Germinal center (tissue), 1 donor: Measurements from ENCODE around the gene TYW1.
"Not testable (repeated sequence)": the region's sequence is repeated elsewhere in the genome, so short reads cannot be mapped to it uniquely, and the experiment has no call there.

ENCODE experiments used
- DNase-seq: peaks from one replicate; pipeline ENCODE4 v3.0.0; 2012; ENCODE audit warnings: mixed read lengths, low spot score

The TYW1 gene, protein sequence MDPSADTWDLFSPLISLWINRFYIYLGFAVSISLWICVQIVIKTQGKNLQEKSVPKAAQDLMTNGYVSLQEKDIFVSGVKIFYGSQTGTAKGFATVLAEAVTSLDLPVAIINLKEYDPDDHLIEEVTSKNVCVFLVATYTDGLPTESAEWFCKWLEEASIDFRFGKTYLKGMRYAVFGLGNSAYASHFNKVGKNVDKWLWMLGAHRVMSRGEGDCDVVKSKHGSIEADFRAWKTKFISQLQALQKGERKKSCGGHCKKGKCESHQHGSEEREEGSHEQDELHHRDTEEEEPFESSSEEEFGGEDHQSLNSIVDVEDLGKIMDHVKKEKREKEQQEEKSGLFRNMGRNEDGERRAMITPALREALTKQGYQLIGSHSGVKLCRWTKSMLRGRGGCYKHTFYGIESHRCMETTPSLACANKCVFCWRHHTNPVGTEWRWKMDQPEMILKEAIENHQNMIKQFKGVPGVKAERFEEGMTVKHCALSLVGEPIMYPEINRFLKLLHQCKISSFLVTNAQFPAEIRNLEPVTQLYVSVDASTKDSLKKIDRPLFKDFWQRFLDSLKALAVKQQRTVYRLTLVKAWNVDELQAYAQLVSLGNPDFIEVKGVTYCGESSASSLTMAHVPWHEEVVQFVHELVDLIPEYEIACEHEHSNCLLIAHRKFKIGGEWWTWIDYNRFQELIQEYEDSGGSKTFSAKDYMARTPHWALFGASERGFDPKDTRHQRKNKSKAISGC

GRCh38 chr7:66996444-66997191 lies at the start of gene TYW1:
Gene TYW1, plus strand, starts transcription at chr7:66996833. Its CDS starts 146 bp downstream, at chr7:66996979.
- peak; percentile 80 for DNase-seq

DNA sequence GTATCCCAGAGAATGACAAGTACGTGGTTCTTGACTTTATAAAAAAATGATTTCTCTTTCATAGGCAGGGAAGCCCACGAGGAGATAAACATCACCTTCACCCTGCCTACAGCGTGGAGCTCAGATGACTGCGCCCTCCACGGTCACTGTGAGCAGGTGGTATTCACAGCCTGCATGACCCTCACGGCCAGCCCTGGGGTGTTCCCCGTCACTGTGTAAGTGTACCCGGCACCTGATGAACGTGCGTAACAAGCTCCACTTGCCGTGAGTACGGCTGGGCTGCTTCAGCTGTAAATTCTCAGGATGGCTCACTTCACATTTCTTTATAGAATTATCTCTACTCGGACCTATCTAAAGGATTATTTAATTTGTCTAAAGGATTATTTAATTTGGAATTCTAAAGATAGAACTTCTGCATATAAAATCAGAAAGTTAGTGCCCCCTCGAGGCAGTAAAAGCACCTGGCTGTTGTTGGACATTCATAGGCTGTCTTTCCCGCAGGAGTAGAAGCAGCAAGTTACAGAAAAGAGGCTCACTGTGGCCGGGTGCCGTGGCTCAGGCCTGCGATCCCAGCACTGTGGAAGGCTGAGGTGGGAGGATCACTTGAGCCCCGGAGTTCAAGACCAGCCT lies 48.0 kb upstream of the TYW1 start:
- no peak for DNase-seq

DNA sequence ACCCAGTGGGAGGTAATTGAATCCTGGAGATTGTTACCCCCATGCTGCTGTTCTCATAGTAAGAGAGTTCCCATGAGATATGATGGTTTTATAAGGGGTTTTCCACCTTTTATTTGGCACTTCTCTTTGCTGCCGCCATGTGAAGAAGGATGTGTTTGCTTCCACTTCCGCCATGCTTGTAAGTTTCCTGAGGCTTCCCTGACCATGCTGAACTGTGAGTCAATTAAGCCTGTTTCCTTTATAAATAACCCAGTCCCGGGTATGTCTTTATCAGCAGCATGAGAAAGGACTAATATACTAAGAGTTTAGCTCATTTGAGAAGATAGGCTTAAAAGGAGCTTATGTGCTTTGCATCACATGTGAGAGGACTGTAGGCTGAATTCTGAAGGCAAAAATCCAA lies 46.3 kb upstream of the TYW1 start:
- DNase-seq = no peak

GRCh38 chr7:66950763-66951162 lies 45.9 kb upstream of the TYW1 start:
- no peak for DNase-seq

GRCh38 chr7:66952343-66953043 lies 44.1 kb upstream of the TYW1 start:
- DNase-seq = peak; percentile 10

DNA sequence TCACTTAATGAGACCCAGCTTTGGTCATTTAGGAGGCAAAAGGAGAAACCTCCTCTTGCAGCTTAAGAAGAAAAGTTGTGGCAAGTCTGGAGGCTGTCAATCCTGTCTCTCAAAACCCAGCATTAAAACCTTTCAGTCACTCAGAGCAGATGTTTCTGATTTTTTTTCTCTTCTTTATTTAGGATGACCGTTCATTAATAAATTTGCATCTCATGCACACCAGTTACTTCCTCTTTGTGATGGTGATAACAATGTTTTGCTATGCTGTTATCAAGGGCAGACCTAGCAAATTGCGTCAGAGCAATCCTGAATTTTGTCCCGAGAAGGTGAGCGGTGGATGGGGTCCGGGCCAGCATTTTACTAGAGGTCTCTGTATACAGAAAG lies 43.6 kb upstream of the TYW1 start:
- peak; percentile 50 for DNase-seq

DNA sequence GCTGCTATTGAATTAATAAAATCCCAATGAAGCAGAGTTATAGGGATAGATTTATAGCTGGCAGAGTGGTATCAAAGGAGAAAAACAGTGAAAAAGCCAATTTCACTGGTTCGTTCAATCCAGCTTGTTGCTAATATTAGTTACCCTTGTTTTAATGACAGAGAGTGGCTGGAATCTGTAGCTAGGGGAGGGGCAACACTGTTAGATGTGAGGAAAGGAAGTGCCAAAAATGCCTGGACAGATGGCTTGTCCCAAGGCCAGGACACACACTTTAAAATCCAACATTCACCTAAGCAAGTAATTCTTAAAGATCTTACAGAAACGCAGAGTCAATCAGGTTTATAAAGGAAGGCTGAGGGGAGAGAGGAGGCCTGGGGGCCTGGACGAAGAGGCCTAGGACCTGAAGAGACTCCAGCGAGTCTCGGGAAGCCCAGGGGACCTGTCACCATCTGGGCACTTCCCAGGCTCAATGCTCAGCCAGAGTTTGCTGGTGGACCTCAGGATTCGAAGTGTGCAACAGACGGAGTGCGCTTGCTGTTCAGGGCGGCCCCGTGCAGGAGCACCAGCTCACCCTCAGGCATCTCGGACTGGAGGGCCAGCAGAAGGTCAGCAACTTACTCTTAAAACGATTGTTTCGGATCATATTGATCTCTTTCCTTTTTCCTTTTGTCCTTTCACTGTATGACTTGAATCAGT lies 38.9 kb upstream of the TYW1 start:
- DNase-seq = no peak

DNA sequence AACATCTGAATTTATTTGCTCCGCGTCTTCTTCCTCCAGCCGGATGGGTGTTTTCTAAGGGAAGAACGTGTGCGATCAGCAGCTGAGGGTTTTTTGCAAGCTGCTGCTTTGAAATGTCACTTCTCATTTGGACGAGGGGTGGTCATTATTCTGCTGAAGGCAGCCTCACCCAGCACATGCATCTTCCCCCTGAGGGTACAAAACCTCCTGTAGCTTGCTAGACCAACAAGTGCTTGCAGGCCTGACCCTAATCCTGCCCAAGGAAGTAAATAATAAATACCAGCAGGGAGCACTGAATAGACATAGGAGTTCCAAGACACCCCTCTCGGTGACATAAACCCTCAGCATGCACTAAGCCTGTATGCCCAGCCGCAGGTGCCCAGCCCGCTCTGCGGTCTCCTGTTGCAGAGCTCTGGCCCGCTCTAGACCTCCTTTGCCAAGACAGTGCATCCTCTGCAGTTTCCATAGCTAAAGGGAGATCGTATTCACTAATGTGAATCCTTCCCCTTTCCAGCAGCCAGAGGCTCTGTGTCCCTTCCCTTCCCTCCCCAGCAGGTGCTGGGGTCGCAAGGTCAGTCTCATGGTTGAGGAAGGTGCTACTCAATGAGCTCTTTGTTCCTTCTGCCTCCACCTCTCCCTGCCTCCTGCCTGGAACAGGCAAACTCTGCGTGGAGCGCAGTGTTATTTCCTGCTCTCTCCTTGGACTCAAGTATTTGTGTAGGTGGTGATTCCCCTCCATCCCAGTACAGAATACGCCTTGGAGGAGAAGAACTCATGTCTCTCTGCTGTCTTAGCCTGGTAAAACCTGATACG lies 37.9 kb upstream of the TYW1 start:
- no peak for DNase-seq

DNA sequence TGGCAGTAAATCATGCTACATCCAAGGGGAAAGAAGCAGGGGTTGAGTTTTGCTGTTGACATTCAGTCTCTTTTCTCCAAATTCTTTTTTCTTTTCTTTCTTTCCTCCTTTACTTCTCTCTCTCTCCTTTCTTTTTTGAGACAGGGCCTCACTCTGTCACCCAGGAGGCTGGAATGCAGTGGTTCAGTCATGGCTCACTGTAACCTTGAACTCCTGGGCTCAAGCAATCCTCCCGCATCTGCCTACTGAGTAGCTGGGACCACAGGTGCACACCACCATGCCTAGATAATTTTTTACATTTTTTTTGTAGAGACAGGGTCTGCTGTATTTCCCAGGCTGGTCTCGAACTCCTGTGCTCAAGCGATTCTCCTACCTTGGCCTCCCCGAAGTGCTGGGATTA lies 36.4 kb upstream of the TYW1 start:
- no peak for DNase-seq

GRCh38 chr7:66961096-66961495 lies 35.5 kb upstream of the TYW1 start:
- DNase-seq = no peak

GRCh38 chr7:66964411-66964810 lies 32.2 kb upstream of the TYW1 start:
- DNase-seq = no peak

DNA sequence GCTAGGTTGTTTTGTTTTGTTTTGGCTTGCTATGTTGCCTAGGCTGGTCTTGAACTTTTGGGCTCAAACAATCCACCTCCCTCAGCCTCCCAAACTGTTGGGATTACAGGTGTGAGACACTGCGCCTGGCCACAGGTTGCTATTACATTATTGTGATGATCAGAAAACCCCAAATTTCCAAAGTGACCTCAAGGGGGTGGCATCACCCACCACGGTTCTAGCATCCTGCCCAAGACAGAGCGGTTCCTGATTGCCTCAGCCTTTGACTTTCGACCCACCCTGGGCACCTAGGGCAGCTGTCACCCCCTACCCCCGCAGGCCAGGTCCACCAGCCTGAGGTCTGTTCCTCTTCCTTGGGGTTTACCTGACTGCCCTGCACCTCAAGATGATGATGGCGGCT lies 29.6 kb upstream of the TYW1 start:
- no peak for DNase-seq

- not testable (repeated sequence) for DNase-seq
Observed at GRCh38 chr7:66969001-66969400, 27.6 kb upstream of the TYW1 start.

DNA sequence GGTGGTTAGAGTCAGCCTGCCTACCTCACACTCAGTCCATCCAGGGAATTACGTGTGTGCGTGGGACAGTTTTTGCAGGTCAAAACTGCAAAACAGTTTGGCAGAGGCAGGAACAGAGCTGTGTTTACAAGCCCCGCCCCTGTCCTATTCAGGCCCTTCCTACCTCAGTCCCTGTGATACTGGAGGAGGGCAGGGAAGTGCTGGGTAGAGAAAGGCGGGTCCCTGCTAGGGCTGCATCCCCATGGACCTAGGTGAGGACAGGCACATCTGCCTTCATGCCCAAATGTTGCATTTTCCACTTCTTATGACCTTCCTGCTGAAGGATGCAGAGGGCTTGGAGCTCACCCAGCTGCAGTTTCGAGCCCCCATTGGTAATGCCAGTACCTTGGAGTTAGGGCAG lies 26.3 kb upstream of the TYW1 start:
- DNase-seq = no peak

DNA sequence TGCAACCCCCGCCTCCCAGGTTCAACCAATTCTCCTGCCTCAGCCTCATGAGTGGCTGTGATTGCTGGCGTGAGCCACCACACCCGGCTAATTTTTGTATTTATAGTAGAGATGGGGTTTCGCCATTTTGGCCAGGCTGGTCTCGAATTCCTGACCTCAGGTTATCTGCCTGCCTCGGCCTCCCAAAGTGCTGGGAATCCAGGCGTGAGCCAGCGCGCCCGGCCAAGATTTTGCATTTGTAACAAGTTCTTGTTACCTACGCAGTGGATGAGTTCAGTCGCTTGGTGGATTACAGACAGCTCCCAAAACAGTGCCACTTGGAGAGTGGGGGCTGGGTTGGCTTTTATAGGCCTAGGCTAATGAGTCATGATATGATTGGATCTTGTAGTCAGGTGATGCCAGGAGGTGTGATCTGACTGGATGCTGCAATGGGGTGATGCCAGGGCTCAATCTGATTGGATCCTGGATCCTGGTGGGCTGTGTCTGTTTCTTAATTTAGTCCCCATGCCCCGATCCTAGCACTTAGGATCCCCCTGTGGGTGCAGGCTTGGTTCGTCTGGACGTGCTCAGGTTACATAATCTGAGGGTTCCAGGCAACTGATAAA lies 21.5 kb upstream of the TYW1 start:
- DNase-seq = no peak

- not testable (repeated sequence) for DNase-seq
Observed at GRCh38 chr7:66978312-66978711, 18.3 kb upstream of the TYW1 start.

DNA sequence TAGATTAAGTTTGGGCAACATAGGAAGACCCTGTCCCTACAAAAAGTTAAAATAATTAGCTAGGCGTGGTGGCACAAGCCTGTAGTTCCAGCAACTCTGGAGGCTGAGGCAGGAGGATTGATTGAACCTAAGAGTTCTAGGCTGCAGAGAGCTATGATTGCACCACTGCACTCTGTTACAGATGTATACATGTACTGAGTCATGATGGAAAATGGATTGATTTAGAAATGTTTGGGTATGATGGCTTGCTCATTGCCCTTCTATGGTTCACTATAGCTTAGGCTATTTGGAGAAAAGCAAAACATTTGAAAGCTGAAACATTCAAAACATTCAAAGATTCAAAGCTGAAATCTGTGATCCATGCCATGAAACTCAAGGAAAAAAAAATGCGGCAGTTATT lies 17.6 kb upstream of the TYW1 start:
- DNase-seq = not testable (repeated sequence)

GRCh38 chr7:66980336-66980735 lies 16.3 kb upstream of the TYW1 start:
- DNase-seq = not testable (repeated sequence)

DNA sequence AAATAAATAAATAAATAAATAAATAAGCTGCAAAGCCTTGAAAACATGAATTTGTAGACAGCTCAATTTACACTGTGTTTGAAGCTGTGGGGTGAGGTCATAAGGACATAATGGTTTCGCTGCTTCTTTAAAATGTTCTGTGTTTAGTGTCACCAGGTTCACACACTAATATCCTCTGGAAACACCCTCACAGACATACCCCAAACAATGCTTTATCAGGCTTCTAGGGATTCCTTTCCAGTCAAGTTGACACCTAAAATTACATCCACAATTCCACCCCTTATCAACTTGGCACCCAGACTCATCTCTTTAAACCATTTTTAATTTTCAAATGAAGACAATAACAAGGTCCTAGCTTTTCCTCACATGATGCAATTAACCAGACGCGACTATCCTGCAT lies 7.1 kb upstream of the TYW1 start:
- not testable (repeated sequence) for DNase-seq

GRCh38 chr7:66994051-66994450 lies 2.6 kb upstream of the TYW1 start:
- DNase-seq = not testable (repeated sequence)
